ENCODE measurements around the gene CAPZA1. TPM values are rescaled to one million over a fixed set of nuclear protein-coding genes. Genes with fewer than 3 reads are reported as not detected.

CAPZA1 gene
- total and polyA plus RNA-seq, 2 donors (not counting 3 experiments of a cell fraction or from before 2014, with no cell fraction given): 77.1 to 183 TPM

DNA sequence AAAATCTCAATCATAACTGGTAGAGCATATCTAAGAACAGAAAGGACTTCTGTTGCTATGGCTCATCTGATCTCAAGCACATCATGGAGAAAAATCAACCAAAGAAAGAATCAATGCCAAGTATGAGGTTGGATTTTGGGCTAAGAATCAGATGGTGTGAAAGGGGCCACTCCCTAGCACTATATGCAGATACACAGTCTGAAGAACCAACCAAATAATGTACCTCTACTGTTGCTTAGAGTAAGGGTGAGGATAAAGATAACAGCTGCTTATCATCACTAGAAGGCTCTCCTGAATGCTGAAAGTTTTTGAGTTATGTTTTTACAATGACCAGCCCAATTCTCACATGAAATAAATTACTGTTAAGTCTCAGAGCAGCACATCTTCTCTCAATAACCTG is 36.3 kb upstream of the CAPZA1 start:
- H3K27ac ChIP-seq (ENCODE audit: insufficient read depth, low read depth, low read length): no peak overlapping the region
- no peaks in the 10 kb centered on the region for H3K4me1 ChIP-seq (ENCODE audit: control insufficient read depth, extremely low read depth, insufficient read depth, low read length)
- no TSS peak for BruUV-seq (replicated peaks)
- no peak overlapping the region for H3K4me3 ChIP-seq (replicated peaks in 1 of 3; ENCODE audit: insufficient read depth in 1 of 3, low read depth in 1 of 3, low read length in 3 of 3)
- ChIA-PET CTCF (interaction anchor here (1.1 to 2.3 kb wide), 3 partner anchors 10 to 82 kb away, joined by 3 to 9 read pairs (median 5); no protein-coding TSS in a partner anchor), POLR2A (no interaction called here)
- no peaks in the 10 kb centered on the region for H3K79me2 ChIP-seq (ENCODE audit: control insufficient read depth, insufficient read depth, low read length)
- dilution Hi-C loops (cut with MboI; ENCODE audit: extremely low pct_ligation_motif_present, low sequenced_read_pairs) (no loop called here), intact Hi-C loops (cut with micrococcal nuclease) (no loop called here)
- H3K4me2 ChIP-seq (ENCODE audit: insufficient read depth, low read length): no peak overlapping the region
- H3K9ac ChIP-seq (replicated peaks; ENCODE audit: extremely low read depth, insufficient read depth, low read length): no peak overlapping the region
- H3K9me1 ChIP-seq (replicated peaks; ENCODE audit: control insufficient read depth, extremely low read depth, insufficient read depth, low read length): no peaks in the 10 kb centered on the region
- H3K9me3 ChIP-seq (replicated peaks; ENCODE audit: control insufficient read depth, insufficient read depth, low read length): no peaks in the 10 kb centered on the region
- TF ChIP-seq, protein P1, sequence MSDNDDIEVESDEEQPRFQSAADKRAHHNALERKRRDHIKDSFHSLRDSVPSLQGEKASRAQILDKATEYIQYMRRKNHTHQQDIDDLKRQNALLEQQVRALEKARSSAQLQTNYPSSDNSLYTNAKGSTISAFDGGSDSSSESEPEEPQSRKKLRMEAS (IDR thresholded peaks at IDR 0.05; ENCODE audit: insufficient read depth, insufficient read length): no peak
- TF ChIP-seq POLR2AphosphoS5 (IDR thresholded peaks at IDR 0.05; ENCODE audit: insufficient read depth, low read depth, low read length) (no peak), GATA2 (IDR thresholded peaks at IDR 0.05; ENCODE audit: insufficient read depth, insufficient read length, low read depth, low read length) (no peak)
- H4K20me1 ChIP-seq (replicated peaks; ENCODE audit: control insufficient read depth, extremely low read depth, insufficient read depth, low read length): no peaks in the 10 kb centered on the region
- FAIRE-seq (no peak), DNase-seq (ENCODE audit: low read depth, low spot score) (no peak)
- no peaks in the 10 kb centered on the region for H3K27me3 ChIP-seq (ENCODE audit: control insufficient read depth in 2 of 2, insufficient read depth in 2 of 2, low read length in 2 of 2)
- no peak overlapping the region for H2AFZ ChIP-seq (ENCODE audit: low read depth, low read length)
- no peaks in the 10 kb centered on the region for H3K36me3 ChIP-seq (ENCODE audit: control insufficient read depth in 2 of 2, extremely low read depth in 1 of 2, insufficient read depth in 2 of 2, low read length in 2 of 2)

DNA sequence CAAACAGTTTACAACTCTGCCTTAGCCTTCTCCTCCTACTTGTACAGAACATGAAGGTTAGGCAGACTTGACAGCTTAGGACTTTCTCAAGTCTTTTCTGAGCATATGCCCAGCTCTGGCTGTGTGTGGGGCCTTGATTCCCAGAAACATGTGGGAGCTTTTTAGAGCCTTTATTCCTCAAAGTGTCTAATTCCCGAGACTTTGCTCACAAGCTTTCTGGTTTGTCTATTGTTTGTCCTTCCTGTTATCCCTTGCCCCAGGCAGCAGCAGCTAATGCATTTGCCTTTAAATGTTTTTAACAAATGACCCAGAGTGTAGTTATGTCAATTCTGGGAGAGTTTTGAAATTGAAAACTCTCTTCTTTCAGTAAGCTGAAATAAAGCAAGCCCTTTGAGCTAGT is 29.9 kb upstream of the CAPZA1 start:
- H4K20me1 ChIP-seq (replicated peaks; ENCODE audit: control insufficient read depth, extremely low read depth, insufficient read depth, low read length): no peaks in the 10 kb centered on the region
- POLR2A ChIA-PET: no interaction called here
- H3K27me3 ChIP-seq (ENCODE audit: control insufficient read depth in 2 of 2, insufficient read depth in 2 of 2, low read length in 2 of 2): no peaks in the 10 kb centered on the region
- no peaks in the 10 kb centered on the region for H3K79me2 ChIP-seq (ENCODE audit: control insufficient read depth, insufficient read depth, low read length)
- dilution Hi-C loops (cut with MboI; ENCODE audit: extremely low pct_ligation_motif_present, low sequenced_read_pairs) (no loop called here), intact Hi-C loops (cut with micrococcal nuclease) (loop anchor here (5.0 kb wide), 2 partner anchors 42 to 87 kb away; no protein-coding TSS in a partner anchor)
- no peak overlapping the region for H2AFZ ChIP-seq (ENCODE audit: low read depth, low read length)
- no peak overlapping the region for H3K27ac ChIP-seq (ENCODE audit: insufficient read depth, low read depth, low read length)
- H3K4me1 ChIP-seq (ENCODE audit: control insufficient read depth, extremely low read depth, insufficient read depth, low read length): peaks cover 20% of the 10 kb centered on the region
- H3K36me3 ChIP-seq (ENCODE audit: control insufficient read depth in 2 of 2, extremely low read depth in 1 of 2, insufficient read depth in 2 of 2, low read length in 2 of 2): peaks cover 0 to 9% of the 10 kb centered on the region in 2 experiments
- DNase-seq (ENCODE audit: low read depth, low spot score) (no peak), FAIRE-seq (no peak)
- H3K9ac ChIP-seq (replicated peaks; ENCODE audit: extremely low read depth, insufficient read depth, low read length): no peak overlapping the region
- H3K4me3 ChIP-seq (replicated peaks in 1 of 3; ENCODE audit: insufficient read depth in 1 of 3, low read depth in 1 of 3, low read length in 3 of 3): no peak overlapping the region
- H3K9me3 ChIP-seq (replicated peaks; ENCODE audit: control insufficient read depth, insufficient read depth, low read length): no peaks in the 10 kb centered on the region
- CTCF ChIA-PET: interaction anchor here (6.5 kb wide), 1 partner anchor 88 kb away, joined by 38 read pairs; no protein-coding TSS in a partner anchor
- no peaks in the 10 kb centered on the region for H3K9me1 ChIP-seq (replicated peaks; ENCODE audit: control insufficient read depth, extremely low read depth, insufficient read depth, low read length)
- no peak overlapping the region for H3K4me2 ChIP-seq (ENCODE audit: insufficient read depth, low read length)
- TF ChIP-seq JUN (IDR thresholded peaks at IDR 0.05; ENCODE audit: borderline replicate concordance, insufficient read depth, insufficient read length, low read depth) (no peak), EZH2 (IDR thresholded peaks at IDR 0.05; ENCODE audit: borderline replicate concordance, low read depth, low read length, severe bottlenecking) (no peak), POLR2A (IDR thresholded peaks at IDR 0.05; ENCODE audit: low read depth, low read length) (no peak)
- TF ChIP-seq, protein P2, sequence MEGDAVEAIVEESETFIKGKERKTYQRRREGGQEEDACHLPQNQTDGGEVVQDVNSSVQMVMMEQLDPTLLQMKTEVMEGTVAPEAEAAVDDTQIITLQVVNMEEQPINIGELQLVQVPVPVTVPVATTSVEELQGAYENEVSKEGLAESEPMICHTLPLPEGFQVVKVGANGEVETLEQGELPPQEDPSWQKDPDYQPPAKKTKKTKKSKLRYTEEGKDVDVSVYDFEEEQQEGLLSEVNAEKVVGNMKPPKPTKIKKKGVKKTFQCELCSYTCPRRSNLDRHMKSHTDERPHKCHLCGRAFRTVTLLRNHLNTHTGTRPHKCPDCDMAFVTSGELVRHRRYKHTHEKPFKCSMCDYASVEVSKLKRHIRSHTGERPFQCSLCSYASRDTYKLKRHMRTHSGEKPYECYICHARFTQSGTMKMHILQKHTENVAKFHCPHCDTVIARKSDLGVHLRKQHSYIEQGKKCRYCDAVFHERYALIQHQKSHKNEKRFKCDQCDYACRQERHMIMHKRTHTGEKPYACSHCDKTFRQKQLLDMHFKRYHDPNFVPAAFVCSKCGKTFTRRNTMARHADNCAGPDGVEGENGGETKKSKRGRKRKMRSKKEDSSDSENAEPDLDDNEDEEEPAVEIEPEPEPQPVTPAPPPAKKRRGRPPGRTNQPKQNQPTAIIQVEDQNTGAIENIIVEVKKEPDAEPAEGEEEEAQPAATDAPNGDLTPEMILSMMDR (IDR thresholded peaks at IDR 0.05; ENCODE audit: extremely low read depth in 1 of 2, insufficient read depth in 1 of 2, low read depth in 1 of 2, low read length in 2 of 2): no peak
- BruUV-seq (replicated peaks): no TSS peak

Data from endothelial cell of umbilical vein (primary cell).